Uterus (tissue), 4 donors: ENCODE results near the gene LLGL1. TPM values are rescaled to one million over a fixed set of nuclear protein-coding genes. Genes with fewer than 3 reads are reported as not detected.
"Not testable (repeated sequence)": the region's sequence is repeated elsewhere in the genome, so short reads cannot be mapped to it uniquely, and the experiment has no call there.

Source experiments
- DNase-seq, 2 donors: peaks; one replicate each; pipeline ENCODE4 v3.0.0-alpha.2; 2019 to 2020
- H3K27ac ChIP-seq, 2 donors: fragments of 200-600 bp; sonication (generic); 1 replicate in 1 of 2; 2 replicates in 1 of 2; pipeline ENCODE4 v1.5.1; 2016 to 2018
- H3K27me3 ChIP-seq, 2 donors: fragments of 200-600 bp; sonication (generic); one replicate each; pipeline ENCODE4 v1.5.1; 2018 to 2019; ENCODE audit warnings: control low read depth in 1 of 2
- H3K36me3 ChIP-seq, 2 donors: fragments of 200-600 bp; sonication (generic); one replicate each; pipeline ENCODE4 v1.5.1; 2019; ENCODE audit warnings: control low read depth in 1 of 2
- H3K4me1 ChIP-seq, 2 donors: fragments of 200-600 bp; sonication (generic); one replicate each; pipeline ENCODE4 v1.5.1; 2018 to 2019; ENCODE audit warnings: control low read depth in 1 of 2
- H3K4me3 ChIP-seq, 2 donors: fragments of 200-600 bp; sonication (generic); 1 replicate in 1 of 2; 2 replicates in 1 of 2; pipeline ENCODE4 v1.5.1; 2018 to 2019; ENCODE audit warnings: mild to moderate bottlenecking in 1 of 2
- H3K9me3 ChIP-seq, 2 donors: fragments of 200-600 bp; sonication (generic); one replicate each; pipeline ENCODE4 v1.5.1; 2019; ENCODE audit warnings: control low read depth in 1 of 2
- CTCF ChIP-seq, 4 experiments: fragments of 200-600 bp in 2 of 4; fragments of 450-650 bp in 2 of 4; sonication (generic) in 2 of 4; IDR thresholded peaks; one replicate each; pipeline ENCODE4 v1.5.1; 2016 to 2019; ENCODE audit warnings: antibody characterized with exemption in 4 of 4, mild to moderate bottlenecking in 2 of 4, moderate library complexity in 1 of 4
- POLR2A ChIP-seq, 2 donors: fragments of 450-650 bp; IDR thresholded peaks; one replicate each; pipeline ENCODE4 v1.6.1; 2016; ENCODE audit warnings: antibody characterized with exemption in 2 of 2, mild to moderate bottlenecking in 1 of 2, moderate library complexity in 1 of 2
- intact Hi-C: fragments of 100-400 bp; cut with DNase I; formaldehyde crosslinking; loops from one replicate; pipeline ENCODE4 v1.15.1; 2023; ENCODE audit warnings: low total_unique reads
- total RNA-seq, 4 donors: library from RNA; depleted of rRNA in 3 of 4; stranded (reverse); fragments of >200 nt in 3 of 4; gene quantifications; one replicate each; pipeline versions ENCODE4 v1.1.0 to v1.2.4, GENCODE V29; 2014 to 2023
- donor health status: DM: yes; HTN: yes; CAD: no.

The LLGL1 gene
- total RNA-seq, 4 donors from 2014 or later = 7.6 to 72.0 (median 23.1) TPM

GRCh38 chr17:18203308-18203707 is 22.1 kb upstream of the LLGL1 start:
- H3K4me3 ChIP-seq = no peak overlapping the region
- DNase-seq = no peak
- intact Hi-C loops = no loop called here
- TF ChIP-seq CTCF (IDR thresholded peaks at IDR 0.05) (no peak), POLR2A (IDR thresholded peaks at IDR 0.05) (no peak)
- H3K9me3 ChIP-seq = no peaks in the 10 kb centered on the region
- no peaks in the 10 kb centered on the region for H3K27me3 ChIP-seq
- H3K27ac ChIP-seq = no peak overlapping the region
- H3K4me1 ChIP-seq = peaks cover 7 to 10% of the 10 kb centered on the region in 2 donors
- no peaks in the 10 kb centered on the region for H3K36me3 ChIP-seq

GRCh38 chr17:18205861-18206260 is 19.6 kb upstream of the LLGL1 start:
- intact Hi-C loops = no loop called here
- no peak for TF ChIP-seq CTCF (IDR thresholded peaks at IDR 0.05)
- TF ChIP-seq POLR2A (IDR thresholded peaks at IDR 0.05) = no peak
- no peak for DNase-seq
- no peak overlapping the region for H3K4me3 ChIP-seq
- H3K27me3 ChIP-seq = no peaks in the 10 kb centered on the region
- H3K9me3 ChIP-seq = no peaks in the 10 kb centered on the region
- H3K27ac ChIP-seq = no peak overlapping the region
- no peaks in the 10 kb centered on the region for H3K36me3 ChIP-seq
- H3K4me1 ChIP-seq = no peaks in the 10 kb centered on the region

- no peak for TF ChIP-seq CTCF (IDR thresholded peaks at IDR 0.05)
- TF ChIP-seq POLR2A (IDR thresholded peaks at IDR 0.05) = no peak
- intact Hi-C loops = no loop called here
- DNase-seq = no peak
- Histone ChIP-seq H3K9me3 (no peaks in the 10 kb centered on the region), H3K4me3 (no peak overlapping the region), H3K27ac (no peak overlapping the region), H3K27me3 (no peaks in the 10 kb centered on the region), H3K4me1 (no peaks in the 10 kb centered on the region), H3K36me3 (no peaks in the 10 kb centered on the region)
Measured at GRCh38 chr17:18206962-18207361, 18.5 kb upstream of the LLGL1 start.

- no peak overlapping the region for H3K4me3 ChIP-seq
- intact Hi-C loops = no loop called here
Measured at GRCh38 chr17:18208092-18208491, 17.3 kb upstream of the LLGL1 start.

GRCh38 chr17:18213666-18214270 is 11.7 kb upstream of the LLGL1 start:
- H3K4me1 ChIP-seq = no peaks in the 10 kb centered on the region
- no peak overlapping the region for H3K4me3 ChIP-seq
- no peak overlapping the region for H3K27ac ChIP-seq
- TF ChIP-seq CTCF (IDR thresholded peaks at IDR 0.05) (no peak), POLR2A (IDR thresholded peaks at IDR 0.05) (no peak)
- intact Hi-C loops = no loop called here
- no peaks in the 10 kb centered on the region for H3K27me3 ChIP-seq
- DNase-seq = no peak
- H3K36me3 ChIP-seq = no peaks in the 10 kb centered on the region
- H3K9me3 ChIP-seq = no peaks in the 10 kb centered on the region

More at GRCh38 chr17:18208092-18208491, 17.3 kb upstream of the LLGL1 start:
- Histone ChIP-seq H3K9me3 (no peaks in the 10 kb centered on the region), H3K4me1 (no peaks in the 10 kb centered on the region), H3K27ac (no peak overlapping the region), H3K27me3 (no peaks in the 10 kb centered on the region), H3K36me3 (no peaks in the 10 kb centered on the region)
- no peak for TF ChIP-seq POLR2A (IDR thresholded peaks at IDR 0.05)
- TF ChIP-seq CTCF (IDR thresholded peaks at IDR 0.05) = no peak
- no peak for DNase-seq

GRCh38 chr17:18216906-18217305 is 8.5 kb upstream of the LLGL1 start:
- H3K36me3 ChIP-seq, DNase-seq, H3K27me3 ChIP-seq, H3K4me1 ChIP-seq, H3K27ac ChIP-seq, H3K4me3 ChIP-seq, H3K9me3 ChIP-seq: not testable (repeated sequence)
- intact Hi-C loops = loop anchor here (5.0 kb wide), 1 partner anchor 75 kb away; no protein-coding TSS in a partner anchor
